Ishikawa (cell line): ENCODE measurements around the gene DNAJB11.

Source experiments
- CEBPB ChIP-seq: IDR thresholded peaks from 2 replicates; pipeline ENCODE4 v1.6.1; 2012
- CREB1 ChIP-seq: IDR thresholded peaks from 2 replicates; pipeline ENCODE4 v1.6.1; 2012; ENCODE audit warnings: low read depth
- EGR1 ChIP-seq: IDR thresholded peaks from 2 replicates; pipeline ENCODE4 v1.6.1; 2012
- EP300 ChIP-seq: IDR thresholded peaks from 2 replicates; pipeline ENCODE4 v1.6.1; 2012; ENCODE audit warnings: borderline replicate concordance
- FOXM1 ChIP-seq: IDR thresholded peaks from 2 replicates; pipeline ENCODE4 v1.6.1; 2012; ENCODE audit warnings: low read depth, borderline replicate concordance
- MAX ChIP-seq: IDR thresholded peaks from 2 replicates; pipeline ENCODE4 v1.6.1; 2012
- NFIC ChIP-seq: IDR thresholded peaks from 2 replicates; pipeline ENCODE4 v1.6.1; 2012
- RAD21 ChIP-seq: IDR thresholded peaks from 2 replicates; pipeline ENCODE4 v1.6.1; 2012; ENCODE audit warnings: low read depth
- REST ChIP-seq: IDR thresholded peaks from 2 replicates; pipeline ENCODE4 v1.6.1; 2012; ENCODE audit warnings: low read depth, mild to moderate bottlenecking
- TAF1 ChIP-seq: IDR thresholded peaks from 2 replicates; pipeline ENCODE4 v1.6.1; 2012; ENCODE audit warnings: low read depth, mild to moderate bottlenecking
- TCF12 ChIP-seq: IDR thresholded peaks from 2 replicates; pipeline ENCODE4 v1.6.1; 2012; ENCODE audit warnings: low read depth
- TEAD4 ChIP-seq: IDR thresholded peaks from 2 replicates; pipeline ENCODE4 v1.6.1; 2012
- USF1 ChIP-seq: IDR thresholded peaks from 2 replicates; pipeline ENCODE4 v1.6.1; 2012
- YY1 ChIP-seq: IDR thresholded peaks from 2 replicates; pipeline ENCODE4 v1.6.1; 2012; ENCODE audit warnings: low read depth
- ZBTB7A ChIP-seq: IDR thresholded peaks from 2 replicates; pipeline ENCODE4 v1.6.1; 2012; ENCODE audit warnings: low read depth

Gene DNAJB11

GRCh38 chr3:186570096-186570940 lies at the start of gene DNAJB11:
DNAJB11 (plus strand) TSS chr3:186570720; CDS start chr3:186570898, 178 bp downstream.
- peak; percentile 76; the same call in 1 of the 2 replicates for TF ChIP-seq MAX
- TF ChIP-seq TAF1, result peak; percentile 91
- TF ChIP-seq CREB1, result peak; percentile 98
- no peak for TF ChIP-seq REST
- TF ChIP-seq TCF12, result peak; percentile 27; the same call in 1 of the 2 replicates
- peak; percentile 89 for TF ChIP-seq TEAD4
- peak; percentile 54 for TF ChIP-seq USF1
- no peak for TF ChIP-seq EGR1
- TF ChIP-seq EP300, result no peak; the same call in 1 of the 2 replicates
- no peak for TF ChIP-seq NFIC
- TF ChIP-seq FOXM1, result peak; percentile 81
- TF ChIP-seq ZBTB7A, result no peak; the same call in 1 of the 2 replicates
- no peak for TF ChIP-seq RAD21
- peak; percentile 89 for TF ChIP-seq CEBPB
- TF ChIP-seq YY1, result 0 out of 2 replicates have a peak, but pooled peaks have one; percentile 55

GRCh38 chr3:186520957-186521842 lies 49.3 kb upstream of the DNAJB11 start:
- no peak for TF ChIP-seq USF1
- TF ChIP-seq FOXM1, result no peak
- TF ChIP-seq CEBPB, result no peak
- TF ChIP-seq CREB1, result no peak
- no peak for TF ChIP-seq YY1
- no peak for TF ChIP-seq REST
- TF ChIP-seq MAX, result no peak
- TF ChIP-seq TCF12, result no peak

- peak; percentile 68 for TF ChIP-seq USF1
- no peak for TF ChIP-seq EGR1
Measured at GRCh38 chr3:186523022-186523421, 47.5 kb upstream of the DNAJB11 start.

- TF ChIP-seq MAX, result no peak
- TF ChIP-seq TCF12, result no peak
- TF ChIP-seq TAF1, result no peak
- TF ChIP-seq RAD21, result no peak
- TF ChIP-seq USF1, result no peak
Measured at GRCh38 chr3:186523434-186523833, 47.1 kb upstream of the DNAJB11 start.

- no peak for TF ChIP-seq FOXM1
- no peak for TF ChIP-seq TEAD4
- no peak for TF ChIP-seq TAF1
- TF ChIP-seq EP300, result no peak
- no peak for TF ChIP-seq REST
- no peak for TF ChIP-seq USF1
- no peak for TF ChIP-seq EGR1
- TF ChIP-seq ZBTB7A, result no peak
- no peak for TF ChIP-seq CEBPB
- no peak for TF ChIP-seq RAD21
- no peak for TF ChIP-seq CREB1
- TF ChIP-seq NFIC, result no peak
- no peak for TF ChIP-seq TCF12
- TF ChIP-seq YY1, result no peak
- TF ChIP-seq MAX, result no peak
Measured at GRCh38 chr3:186524616-186525015, 45.9 kb upstream of the DNAJB11 start.
